ENCODE data around the gene GRAMD1A.
"Not testable (repeated sequence)": the region's sequence is repeated elsewhere in the genome, so short reads cannot be mapped to it uniquely, and the experiment has no call there.

GRAMD1A gene

DNA sequence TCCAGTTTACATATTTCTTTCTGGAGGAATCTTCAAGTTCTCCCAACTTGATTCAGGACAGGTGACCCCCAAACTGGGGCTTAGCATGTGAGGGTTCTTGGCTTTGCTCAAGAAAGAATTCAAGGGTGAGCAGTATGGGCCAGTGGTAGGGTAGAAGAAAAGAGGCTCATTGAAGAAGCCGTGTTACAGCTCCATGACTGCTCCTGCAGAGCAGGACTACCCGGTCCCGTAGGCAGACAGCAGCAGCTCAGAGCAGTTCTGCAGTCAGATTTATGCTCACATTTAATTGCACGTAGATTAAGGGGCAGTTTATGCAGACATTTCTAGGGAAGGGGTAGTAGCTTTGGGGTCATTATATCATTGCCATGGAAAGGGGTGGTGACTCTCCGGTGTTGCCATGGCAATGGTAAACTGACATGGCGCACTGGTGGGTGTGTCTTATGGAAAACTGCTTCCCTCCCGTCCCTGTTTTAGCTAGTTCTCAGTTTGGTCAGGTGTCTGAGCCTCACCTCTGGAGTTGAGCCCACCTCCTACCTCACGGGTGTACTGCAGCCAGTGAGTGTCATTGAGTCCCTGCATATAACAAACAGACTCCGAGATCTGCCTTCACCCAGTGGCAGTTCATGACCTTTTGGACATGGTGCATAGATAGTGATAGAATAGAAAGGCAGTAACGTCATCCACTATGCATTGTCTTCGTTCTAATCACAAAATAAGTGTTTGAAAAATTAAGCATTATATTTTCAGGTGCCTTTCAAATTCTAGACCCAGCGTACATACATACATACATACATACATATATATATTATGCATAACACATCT is 20.1 kb upstream of the GRAMD1A start:
- no peak for DNase-seq

DNA sequence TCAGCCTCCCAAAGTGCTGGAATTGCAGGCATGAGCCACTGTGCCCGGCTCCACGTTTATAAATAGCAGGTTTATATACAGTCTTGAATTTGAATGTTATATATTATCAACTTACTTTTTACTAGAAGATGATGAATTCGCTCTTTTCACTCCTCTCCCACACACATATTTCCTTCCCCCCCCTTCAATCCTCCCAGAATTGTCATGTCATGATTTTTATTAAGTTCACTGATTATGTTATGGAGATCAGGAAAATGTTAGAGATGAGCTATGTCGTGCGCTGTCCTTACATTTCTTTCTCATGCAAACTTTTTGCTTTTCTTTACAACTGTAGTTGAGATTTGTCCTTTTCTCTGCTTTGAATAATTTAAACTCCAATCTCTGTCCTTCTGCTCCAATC is 17.8 kb upstream of the GRAMD1A start:
- no peak for DNase-seq

- DNase-seq: no peak
Observed at GRCh38 chr19:34983786-34984185, 16.3 kb upstream of the GRAMD1A start.

GRCh38 chr19:34984287-34984686 is 15.8 kb upstream of the GRAMD1A start:
- DNase-seq: no peak

DNA sequence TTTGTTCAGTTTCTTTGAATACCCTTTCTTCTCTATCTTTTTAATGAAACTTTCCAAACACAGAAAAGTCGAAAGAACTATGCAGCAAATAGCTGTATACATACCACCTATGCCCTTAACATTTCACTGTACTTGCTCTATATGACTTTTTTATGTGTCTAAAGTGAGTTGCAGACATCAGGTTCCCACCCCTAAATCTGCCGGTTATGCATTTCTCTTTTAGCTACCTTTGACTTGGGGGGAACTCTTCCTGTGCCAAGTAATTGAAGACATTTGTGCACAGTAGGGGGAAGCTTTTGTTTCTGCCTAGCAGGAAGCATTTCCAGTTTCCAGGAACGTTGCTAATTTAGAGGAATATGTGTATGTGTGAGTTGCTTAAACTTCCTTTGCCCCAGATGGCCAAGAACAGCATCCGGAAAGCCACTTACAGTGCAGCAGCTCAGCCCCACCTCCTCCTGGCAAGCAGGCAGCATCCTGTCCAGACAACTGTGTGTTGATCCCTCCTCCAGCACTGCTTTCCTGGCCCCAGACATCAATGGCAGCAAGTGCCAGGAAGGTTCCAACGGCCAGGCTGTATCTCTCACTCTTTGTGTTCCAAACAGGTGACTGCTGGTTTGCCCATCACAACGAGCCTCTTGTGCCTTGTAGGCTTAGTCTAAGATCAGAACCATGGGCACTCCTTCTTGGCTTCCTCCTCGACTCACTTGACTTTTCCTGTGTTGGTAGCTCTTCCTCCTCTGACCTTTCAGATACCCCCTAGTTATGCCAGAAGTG is 14.7 kb upstream of the GRAMD1A start:
- DNase-seq: no peak

DNA sequence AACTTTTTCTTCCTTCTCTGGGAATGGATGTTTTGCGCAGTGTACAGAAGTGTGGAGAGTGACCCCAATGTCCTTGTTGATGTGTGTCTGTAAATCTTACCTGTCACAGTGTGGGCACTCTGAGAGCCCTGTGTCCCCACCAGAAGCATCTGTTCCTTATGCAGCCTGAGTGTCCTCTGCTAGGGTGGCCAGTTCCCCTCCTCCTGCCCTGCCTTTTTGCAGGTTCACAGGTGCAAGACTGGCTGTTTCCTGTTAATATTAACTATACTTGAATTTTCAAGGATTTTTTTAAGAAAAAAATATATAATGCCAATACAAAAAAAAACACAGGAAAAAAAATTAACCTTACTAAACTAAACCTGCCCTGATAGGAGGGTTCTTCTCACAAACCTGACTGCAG is 12.0 kb upstream of the GRAMD1A start:
- DNase-seq: no peak

GRCh38 chr19:34989298-34989697 is 10.8 kb upstream of the GRAMD1A start:
- no peak for DNase-seq

DNA sequence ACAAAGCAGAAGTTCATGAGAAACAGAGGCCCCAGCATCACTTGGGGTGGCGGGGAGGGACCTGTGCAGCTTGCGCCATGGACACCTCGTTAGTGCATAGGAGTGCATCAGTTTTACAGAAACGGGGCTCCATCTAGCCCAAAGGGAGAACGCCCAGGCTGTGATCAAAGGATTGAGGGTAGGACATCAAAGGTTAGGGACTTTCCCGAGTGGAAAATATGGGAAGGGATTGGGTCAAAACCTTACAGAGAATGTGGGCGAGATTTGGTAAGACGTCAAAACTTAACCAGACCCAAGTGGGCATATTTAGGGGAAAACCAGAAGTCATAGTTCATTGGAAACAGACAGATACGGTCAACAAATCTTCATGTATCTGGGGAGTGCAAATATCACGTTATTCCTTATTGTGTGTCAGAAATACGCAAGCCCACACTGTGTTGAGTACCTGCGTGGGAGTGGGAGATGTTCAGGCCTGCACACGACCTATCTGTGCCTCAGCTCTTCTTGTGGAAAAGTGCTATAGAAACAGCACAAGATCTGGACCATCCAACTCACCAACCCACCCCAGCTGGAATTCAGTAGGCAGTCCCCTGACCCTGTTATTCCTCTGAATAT is 9.4 kb upstream of the GRAMD1A start:
- no peak for DNase-seq

DNA sequence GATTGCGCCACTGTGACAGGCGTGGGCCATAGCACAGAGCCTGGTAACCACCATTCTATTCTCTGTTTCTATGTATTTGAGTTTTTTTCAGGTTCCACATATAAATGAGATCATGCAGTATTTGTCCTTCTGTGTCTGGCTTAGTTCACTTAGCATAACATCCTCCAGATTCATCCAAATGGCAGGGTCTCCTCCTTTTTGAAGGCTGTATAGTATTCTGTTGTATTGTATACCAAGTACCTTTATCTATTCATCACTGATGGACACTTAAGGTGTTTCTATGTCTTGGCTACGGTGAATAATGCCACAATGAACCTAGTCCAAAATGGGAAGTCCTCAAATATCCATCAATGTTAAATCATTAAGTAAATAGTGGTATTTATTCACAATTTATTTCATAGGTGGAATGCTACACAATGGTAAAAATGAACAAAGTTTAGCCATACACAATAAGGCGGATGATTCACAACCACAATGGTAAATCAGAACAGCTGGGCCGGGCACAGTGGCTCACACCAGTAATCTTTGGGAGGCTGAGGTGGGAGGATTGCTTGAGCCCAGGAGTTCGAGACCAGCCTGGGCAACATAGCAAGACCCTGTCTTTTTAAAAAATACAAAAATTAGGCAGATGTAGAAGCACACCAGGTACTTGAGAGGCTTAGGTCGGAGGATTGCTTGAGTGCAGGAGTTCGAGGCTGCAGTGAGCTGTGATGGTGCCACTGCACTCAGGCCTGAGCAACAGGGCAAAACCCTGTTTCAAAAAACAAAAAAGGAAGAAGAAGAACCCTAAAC is 8.4 kb upstream of the GRAMD1A start:
- no peak for DNase-seq

DNA sequence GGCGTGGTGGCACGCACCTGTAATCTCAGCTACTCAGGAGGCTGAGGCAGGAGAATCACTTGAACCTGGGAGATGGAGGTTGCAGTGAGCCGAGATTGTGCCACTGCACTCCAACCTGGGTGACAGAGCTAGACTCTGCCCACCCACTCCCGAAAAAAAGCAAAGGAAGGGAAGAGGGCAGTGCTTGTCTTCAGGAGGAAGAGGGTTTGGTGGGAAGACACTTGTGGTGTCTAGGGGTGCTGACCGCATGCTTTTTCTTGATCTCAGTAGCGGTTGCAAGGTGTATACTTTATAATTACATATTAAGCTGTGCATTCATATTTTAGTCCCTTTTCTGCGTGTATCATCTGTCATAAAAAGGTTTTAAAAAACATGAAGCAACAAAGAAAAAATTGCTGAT is 7.5 kb upstream of the GRAMD1A start:
- not testable (repeated sequence) for DNase-seq

DNA sequence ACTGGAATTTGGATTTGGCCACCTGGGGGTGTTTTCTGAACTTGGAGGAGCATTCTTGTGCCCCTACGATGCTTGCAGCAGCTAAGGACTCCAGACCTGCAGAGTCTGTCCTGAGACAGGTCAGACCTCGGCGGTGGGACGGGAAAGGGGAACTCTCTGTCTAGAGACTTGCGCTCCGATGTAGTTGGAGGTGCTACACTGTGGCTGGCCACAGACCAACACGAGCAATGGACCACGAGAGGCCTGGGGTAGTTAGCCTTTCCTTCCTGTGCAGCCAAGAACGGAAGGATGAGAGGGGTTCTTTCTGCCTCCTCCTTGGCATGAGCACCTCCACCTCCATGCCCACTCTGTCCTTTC is 5.9 kb upstream of the GRAMD1A start:
- no peak for DNase-seq

- no peak for DNase-seq
Observed at GRCh38 chr19:34994643-34995541, 5.2 kb upstream of the GRAMD1A start.

DNA sequence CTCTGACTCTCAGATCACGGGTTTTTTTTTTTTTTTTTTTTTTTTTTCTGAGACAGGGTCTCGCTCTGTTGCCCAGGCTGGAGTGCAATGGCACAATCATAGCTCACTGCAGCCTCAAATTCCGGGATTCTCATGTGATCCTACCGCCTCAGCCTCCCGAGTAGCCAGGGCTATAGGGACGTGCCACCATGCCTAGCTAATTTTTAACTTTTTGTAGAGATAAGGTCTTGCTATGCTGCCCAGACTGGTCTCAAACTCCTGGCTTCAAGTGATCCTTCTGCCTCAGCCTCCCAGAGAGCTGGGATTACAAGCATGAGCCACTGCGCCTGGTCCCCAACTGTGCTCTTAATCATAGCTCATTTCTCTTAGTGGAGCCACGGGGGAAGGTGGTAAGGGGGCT is 4.6 kb upstream of the GRAMD1A start:
- DNase-seq: no peak

GRCh38 chr19:34997071-34997617 is 3.0 kb upstream of the GRAMD1A start:
- DNase-seq: no peak

DNA sequence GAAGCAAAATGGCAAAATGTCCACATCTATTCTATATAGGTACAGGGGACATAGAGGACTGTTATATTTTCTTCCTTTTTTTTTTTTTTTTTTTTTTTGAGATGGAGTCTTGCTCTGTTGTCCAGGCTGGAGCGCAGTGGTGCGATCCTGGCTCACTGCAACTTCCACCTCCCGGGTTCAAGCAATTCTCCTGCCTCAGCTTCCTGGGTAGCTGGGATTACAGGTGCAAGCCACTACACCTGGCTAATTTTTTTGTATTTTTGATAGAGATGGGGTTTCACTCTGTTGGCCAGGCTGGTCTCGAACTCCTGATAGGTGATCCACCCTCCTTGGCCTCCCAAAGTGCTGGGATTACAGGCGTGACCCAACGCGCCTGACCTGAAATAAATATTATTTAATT is 1.9 kb upstream of the GRAMD1A start:
- not testable (repeated sequence) for DNase-seq

GRCh38 chr19:34998777-34999497 is 1.2 kb upstream of the GRAMD1A start:
- DNase-seq: no peak

DNA sequence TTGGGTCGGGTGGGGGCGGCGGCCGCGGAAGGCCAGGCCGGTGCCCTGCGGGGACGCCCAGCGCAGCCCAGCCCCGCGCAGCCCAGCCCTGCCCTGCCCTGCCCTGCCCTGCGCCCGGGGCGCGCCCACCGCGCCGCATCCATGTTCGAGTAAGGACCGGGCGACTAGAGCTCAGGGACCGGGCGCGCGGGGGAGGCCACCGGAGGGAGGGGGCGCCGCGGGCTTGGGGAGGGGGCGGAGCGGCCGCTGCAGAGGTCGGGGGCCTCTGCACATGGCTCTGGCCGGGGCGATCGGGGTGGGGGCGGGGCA is 169 bp downstream of the GRAMD1A start:
- DNase-seq: no peak

DNA sequence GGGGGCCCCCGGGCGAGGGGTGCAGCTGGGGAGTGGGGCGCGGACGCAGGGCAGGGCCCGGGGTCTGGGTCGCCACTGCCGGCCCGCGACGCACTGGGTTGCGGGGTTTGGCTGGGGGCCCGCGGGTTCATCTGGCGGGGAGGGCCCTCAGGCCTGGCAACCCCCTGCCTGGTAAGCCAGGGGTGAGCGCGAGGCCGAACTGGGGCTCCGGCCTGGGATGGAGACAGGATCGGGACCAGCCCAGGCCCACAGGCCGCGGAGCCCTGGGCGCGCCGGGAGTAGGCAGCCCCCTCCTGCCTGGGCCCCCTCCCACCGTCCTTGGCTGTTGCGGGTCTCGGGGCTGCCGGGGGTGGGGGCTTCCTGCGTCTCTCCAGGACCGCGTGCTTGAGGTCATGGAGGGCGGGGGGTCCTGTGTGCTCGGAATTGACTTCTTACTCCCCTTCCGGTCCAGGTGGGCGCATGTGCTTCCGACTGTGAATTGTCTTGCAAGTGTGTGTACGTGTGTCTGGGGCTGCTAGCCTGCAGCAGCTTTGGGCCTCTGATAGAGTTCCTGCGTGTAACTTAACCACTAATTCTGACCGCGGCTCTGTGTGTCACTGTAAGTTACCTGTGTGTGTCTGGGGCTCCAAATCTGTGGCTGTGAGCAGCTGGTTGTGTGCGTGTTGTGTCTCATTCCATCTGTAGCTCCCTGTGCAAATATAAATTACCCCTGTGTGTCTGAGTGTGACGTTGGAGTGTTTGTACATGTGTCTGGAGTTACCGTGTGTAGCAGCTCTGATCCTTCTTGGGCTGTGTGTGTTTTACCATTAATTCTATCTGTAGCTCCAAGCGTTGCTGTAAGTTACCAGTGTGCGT is 751 bp downstream of the GRAMD1A start:
- DNase-seq: peak; percentile 39

DNA sequence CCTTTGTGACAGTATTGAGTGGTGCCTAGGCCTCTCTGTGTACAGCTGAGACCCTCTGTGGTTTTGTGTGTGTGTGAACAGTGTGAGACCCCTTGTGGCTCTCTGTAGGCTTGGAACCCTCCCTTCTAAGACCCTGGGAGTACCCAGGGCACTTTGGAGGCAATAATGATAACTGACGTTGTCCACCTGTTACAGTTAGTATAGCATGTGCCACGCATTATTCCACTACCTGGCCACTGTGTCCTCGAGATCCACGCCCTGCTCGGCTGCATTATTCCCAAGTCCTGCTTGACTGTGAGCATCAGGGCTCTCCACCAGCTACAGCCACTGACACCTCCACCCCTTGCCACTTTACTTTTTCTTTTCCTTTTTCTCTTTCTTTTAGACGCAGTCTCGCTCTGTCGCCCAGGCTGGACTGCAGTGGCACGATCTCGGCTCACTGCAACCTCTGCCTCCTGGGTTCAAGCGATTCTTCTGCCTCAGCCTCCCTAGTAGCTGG is 2.0 kb downstream of the GRAMD1A start:
- no peak for DNase-seq
